22Rv1 (cell line): ENCODE data around the gene ZNF222.

Experiments used
- ZFX ChIP-seq: fragments of 450-650 bp; IDR thresholded peaks from 2 replicates; pipeline ENCODE4 v1.6.1; 2017; ENCODE audit warnings: antibody characterized with exemption, borderline replicate concordance
- TF ChIP-seq, protein P1 (sequence below): fragments of 450-650 bp; IDR thresholded peaks from 2 replicates; pipeline ENCODE4 v1.5.1; 2017; ENCODE audit warnings: mild to moderate bottlenecking

DNA sequence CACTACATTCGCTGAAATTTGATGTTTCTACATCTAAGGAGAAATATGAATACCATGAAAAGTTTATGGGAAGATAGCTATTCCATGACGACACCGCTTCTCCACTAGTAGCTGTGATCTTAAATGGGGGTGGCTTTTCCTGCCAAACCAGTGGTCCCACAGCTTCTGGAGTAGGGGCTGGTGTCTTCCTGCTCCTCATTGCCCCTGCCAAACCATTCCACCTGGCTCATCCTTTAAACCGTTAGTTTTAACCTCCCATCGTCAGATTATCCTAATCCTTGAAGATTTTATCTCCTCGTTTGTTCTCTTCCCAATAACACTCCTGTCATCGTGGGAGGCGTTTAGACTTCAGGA, 23.0 kb upstream of the ZNF222 start:
- TF ChIP-seq, protein P1, sequence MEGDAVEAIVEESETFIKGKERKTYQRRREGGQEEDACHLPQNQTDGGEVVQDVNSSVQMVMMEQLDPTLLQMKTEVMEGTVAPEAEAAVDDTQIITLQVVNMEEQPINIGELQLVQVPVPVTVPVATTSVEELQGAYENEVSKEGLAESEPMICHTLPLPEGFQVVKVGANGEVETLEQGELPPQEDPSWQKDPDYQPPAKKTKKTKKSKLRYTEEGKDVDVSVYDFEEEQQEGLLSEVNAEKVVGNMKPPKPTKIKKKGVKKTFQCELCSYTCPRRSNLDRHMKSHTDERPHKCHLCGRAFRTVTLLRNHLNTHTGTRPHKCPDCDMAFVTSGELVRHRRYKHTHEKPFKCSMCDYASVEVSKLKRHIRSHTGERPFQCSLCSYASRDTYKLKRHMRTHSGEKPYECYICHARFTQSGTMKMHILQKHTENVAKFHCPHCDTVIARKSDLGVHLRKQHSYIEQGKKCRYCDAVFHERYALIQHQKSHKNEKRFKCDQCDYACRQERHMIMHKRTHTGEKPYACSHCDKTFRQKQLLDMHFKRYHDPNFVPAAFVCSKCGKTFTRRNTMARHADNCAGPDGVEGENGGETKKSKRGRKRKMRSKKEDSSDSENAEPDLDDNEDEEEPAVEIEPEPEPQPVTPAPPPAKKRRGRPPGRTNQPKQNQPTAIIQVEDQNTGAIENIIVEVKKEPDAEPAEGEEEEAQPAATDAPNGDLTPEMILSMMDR, result no peak
- TF ChIP-seq ZFX, result no peak
